HG02588 (cell line): Measurements from ENCODE around the gene ARGLU1.

Experiments used
- ATAC-seq: cut with Tn5 transposase; IDR thresholded peaks from one replicate; pipeline ENCODE4 v1.9.1; 2021; ENCODE audit warnings: mild to moderate bottlenecking, moderate library complexity; ENCODE audit not compliant: unreplicated experiment

The ARGLU1 gene

DNA sequence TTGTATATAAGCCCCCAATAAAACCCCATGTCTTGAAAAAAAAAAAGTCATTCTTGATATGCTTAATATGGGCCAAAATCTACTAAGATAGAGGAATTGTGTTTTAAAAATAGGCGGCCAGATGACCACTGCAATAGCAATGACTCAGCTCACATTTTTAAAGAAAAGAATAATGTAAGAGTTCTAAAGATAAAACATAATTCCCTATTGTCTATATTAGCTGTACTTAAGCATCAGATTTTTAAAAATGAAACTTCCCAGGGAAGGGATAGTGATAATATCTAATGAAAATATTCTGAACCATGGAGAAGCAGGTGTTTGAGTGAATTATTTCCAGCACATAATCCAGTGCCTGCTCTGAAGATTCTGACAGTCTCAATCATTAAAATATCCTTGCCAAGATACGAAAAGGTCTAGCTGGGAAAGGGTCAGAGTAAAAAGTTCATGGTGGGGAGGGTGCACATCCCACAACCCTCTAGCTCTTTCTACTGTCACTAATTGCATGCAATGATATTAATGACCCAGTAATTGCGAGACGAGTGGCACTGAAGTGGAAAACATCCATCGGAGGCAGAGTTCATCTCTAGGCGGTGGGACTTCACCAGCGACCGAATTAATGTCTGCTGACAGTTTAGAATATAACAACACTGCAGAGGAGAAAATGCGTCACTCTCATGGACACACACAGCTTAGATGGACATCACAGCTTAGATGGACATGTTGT is 64.0 kb downstream of the ARGLU1 start:
- ATAC-seq = no peak

GRCh38 chr13:106503272-106503671 is 64.7 kb downstream of the ARGLU1 start:
- no peak for ATAC-seq

DNA sequence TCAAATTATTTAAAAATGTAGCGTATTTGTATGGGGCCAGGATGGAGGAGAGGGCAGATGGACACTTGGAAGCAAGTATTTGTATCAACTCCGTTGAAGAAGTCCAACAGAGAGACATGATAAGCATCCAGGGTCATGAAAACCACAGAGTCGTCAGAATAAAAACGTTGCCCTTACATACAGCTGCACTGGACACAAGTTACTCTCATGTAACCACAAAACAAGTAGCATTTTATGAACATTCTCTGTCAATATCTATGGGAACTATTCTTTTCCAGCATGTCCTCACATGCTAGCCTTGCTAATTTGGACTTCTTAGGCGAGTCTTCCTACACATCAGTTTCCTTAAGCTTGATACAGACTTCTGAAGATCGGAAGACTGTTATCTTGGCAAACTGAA is 67.5 kb downstream of the ARGLU1 start:
- ATAC-seq = no peak

DNA sequence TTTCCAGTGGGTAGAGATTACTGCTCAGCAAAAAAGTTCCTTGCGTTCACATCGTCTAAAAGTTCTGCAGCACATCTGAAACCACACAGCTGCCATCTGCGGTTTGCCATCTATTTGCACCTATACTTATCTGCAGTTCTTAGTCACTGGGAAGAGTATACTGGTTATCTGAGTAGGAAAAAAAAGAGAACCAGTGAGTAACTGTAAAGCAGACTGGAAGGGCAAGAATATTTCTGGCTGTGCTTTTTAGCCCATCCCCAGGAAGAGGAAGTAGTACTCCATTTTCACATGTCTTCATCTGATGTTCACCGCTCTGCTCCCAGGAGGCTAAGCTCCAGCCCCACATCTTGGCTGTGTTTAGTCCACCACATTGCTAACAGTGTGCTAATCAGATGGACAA is 68.0 kb downstream of the ARGLU1 start:
- ATAC-seq = peak; percentile 57

DNA sequence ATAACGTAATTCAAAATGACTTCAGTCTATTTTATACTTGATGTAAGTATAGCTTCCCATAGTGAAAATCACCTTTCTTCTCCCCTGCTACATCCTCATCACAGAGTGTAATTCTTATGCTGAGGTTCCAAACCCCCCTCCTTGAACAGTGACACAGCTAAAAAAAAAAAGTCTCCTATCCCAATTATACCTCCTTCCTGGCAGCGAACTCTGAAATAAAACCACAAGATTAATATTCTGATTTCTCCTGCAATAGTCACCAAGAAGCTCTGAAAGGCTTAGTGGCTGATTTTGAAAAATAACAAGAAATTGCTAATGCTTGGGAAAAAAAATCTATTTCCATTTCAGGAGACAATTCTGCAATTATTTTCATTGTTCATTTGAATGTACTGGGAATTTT is 68.8 kb downstream of the ARGLU1 start:
- no peak for ATAC-seq

DNA sequence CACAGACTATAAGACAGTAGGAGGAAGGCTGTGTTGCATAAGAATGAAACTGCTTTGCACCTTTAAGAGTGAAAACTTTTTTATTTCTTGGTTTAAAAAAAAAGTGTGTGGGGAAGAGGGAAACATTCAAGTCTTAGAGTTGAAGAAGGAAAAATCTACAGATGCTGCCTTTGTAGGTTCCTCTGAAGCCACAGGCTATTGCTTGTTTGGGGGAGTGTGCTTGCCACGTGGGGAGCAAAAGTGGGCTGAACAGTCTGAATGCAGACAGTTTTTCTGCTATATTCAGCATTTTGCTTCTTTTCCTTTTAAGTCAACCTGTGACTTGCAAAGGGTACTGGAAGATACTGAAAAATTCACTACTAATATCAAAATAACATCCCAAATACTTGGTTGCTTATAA is 69.4 kb downstream of the ARGLU1 start:
- no peak for ATAC-seq

GRCh38 chr13:106498158-106498557 is 69.8 kb downstream of the ARGLU1 start:
- ATAC-seq = no peak

- ATAC-seq = no peak
Observed at GRCh38 chr13:106497079-106497478, 70.9 kb downstream of the ARGLU1 start.

DNA sequence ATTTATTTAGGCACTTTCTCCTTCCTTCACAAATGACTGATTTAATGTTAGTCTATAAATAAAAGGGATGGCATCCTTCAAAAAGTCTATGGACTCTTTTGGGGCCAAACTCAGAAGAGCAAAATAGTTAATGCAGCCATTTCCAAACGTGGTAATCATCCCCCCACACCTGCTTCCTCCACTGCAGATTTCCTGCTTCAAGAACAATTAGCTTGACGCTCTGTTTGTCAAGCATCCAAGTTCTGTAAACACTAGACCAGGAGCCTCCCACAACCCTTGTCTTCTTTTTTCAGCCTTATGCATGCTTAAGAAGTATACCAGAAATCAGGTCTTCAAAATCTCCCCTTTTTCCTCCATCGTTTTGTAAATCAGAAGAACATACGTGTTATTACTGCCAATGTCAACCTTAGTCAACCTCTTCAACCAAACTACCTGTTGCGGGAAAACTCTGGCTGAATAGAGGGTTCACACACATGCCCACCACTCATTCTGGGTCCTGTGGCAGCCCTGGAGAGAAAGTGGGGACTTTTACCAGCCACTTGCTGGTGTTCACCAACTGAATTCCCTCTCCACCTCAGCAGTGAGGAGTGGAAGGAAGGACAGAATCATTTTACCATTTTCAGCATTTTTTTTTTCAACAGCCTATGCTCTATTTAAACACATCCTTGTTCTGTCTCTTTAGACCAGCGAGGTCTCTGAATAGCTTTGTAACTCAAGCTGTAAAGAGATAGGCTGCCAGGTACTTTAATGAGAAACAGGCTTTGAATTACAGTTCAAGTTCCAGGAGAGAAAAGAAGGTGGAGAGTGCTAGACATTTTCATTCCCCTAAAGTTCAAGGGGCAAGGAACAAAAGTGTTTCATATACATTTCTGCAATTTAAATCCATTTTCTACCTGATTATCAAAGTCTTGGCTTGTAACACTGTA is 71.6 kb downstream of the ARGLU1 start:
- no peak for ATAC-seq

DNA sequence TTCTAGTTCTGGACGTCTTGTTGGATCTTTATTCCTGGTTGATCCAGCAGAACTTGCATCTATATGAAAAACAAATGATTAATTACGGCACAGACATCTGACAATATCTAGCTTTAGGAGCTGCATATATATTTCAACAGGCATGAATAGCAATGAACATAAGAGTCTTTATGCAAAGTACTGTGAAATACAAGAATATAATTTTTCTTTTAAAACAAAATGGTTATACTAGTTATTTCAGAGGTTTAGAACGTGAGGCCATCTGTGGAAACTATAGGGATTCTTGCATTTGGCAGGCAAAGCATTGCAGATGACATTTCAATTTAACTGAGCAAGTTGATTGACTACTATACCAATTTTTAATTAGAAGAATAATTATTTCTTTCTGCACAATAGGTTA is 73.0 kb downstream of the ARGLU1 start:
- no peak for ATAC-seq

DNA sequence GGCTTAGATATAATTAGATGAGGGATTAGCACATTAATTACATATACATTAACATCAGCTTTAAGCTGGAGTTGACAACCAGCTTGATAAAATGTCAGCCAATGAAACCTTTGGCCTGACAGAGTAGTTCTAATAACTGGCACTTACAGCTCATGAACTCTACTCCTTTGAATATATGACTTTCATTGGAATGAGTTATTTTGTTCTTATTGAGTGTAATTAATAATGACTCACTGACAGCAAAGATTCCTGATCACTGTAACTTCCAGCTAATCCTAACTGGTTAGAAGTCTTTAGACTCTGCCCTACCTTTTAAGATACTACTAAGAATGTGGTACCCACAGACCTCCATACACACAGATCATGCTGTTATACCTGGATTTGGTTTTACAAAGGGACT is 73.4 kb downstream of the ARGLU1 start:
- ATAC-seq = no peak

DNA sequence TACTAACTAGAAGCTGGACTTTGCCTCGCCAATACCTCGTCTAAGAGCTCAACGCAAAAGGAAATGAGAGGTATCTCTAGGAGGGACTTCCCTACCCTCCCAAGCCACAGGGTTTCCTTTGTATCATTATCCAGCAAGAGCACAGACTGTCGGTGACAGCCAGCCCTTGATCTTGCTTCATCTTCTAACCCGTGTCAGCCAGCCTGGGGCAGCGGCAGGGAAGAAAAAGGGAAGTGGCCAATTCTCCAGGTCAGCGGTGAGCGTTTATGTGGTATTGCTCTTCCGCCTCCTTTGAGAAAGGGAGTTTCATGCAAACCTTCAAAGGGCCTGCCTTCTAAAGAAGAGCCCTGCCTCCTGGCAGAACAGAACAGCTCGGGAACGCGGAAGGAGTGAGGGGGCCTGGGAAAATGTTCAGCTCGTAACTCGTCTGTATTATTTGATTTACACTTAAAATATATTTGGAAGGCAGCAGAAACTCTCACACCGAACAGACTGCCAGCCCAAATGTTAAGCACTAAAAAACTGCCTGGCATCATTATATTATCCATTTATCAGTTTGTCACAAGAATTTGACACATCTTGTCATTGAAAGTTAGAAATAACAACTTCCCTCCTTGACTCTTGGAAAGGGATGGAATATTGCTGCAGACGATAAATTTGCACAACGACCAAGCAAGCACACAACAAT is 74.3 kb downstream of the ARGLU1 start:
- peak; percentile 78 for ATAC-seq

DNA sequence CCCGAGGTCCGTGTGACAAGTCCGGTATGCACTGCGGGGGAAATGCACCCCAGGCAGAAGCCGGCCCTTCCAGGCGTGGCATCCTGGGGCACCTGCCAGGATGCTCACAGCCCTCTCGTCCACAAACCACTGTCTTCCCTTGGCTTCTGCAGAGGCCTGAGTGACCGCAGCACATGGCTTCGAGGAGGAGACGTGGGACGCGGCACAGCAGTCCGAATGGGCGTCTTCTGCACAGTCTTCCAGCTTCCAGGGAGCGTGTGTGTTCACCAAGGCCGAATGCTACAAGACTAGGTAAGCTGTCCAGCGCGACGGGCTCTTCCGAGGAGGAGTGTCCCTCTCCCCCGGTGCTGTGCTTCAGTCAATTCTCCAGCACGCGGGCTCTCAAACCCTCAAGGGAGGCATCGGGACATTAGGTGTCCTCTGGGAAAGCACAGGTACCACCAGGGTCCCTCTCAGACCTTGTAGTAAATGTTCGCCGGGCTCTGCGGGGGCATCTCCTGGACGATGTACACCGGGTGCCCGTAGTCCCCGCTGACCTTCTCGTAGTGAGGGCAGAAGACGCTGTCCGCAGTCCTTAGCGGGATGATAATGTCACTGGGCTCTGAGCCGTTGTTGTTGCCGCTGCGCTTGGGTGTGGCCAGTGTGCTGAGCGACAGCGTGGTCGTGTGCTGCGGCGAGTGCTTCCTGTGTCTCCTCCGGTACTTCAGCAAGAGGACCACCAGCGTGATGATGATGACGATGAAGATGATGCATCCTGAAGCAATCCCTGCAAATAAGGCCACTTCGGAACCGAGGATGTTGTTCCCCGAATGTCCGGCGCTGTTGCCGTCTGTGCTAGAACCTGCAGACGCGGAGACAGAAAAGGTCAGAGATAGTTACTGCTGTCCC is 75.1 kb downstream of the ARGLU1 start:
- ATAC-seq = no peak

DNA sequence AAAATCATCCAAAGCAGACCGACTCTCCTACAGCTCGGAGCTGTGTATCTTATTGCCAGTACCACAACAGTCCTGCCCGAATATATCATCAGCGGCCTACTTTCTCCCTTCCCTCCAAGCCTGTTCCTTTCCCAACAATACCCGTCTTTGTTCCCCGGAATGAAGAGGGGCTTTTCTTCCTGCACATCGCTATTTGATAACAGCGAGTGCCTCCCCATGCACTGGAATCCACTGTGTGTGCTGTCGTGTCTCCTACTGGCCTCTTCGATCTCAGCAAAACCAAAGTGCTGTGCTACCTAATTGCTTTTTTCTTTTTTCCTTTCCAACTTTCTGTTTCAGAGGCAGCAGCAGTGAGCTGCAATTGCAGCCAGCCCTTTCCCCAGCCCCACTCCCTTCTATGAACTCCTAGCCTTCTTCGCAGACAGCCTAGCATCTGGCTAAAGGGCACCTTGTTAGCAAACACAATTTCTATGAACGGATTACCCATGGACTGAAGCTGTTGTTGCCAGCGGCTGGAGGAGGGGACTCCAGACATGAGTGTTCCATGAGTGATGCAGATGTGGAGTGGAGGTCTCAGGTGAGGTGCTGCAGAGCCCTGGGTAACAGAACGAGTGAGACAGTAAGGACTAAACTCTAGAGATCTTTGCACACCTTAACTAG is 75.9 kb downstream of the ARGLU1 start:
- no peak for ATAC-seq
